ENCODE data around the gene FOSL2.
A peak's percentile ranks its signal among the peaks of the same experiment; 100 is the strongest.

The FOSL2 gene

DNA sequence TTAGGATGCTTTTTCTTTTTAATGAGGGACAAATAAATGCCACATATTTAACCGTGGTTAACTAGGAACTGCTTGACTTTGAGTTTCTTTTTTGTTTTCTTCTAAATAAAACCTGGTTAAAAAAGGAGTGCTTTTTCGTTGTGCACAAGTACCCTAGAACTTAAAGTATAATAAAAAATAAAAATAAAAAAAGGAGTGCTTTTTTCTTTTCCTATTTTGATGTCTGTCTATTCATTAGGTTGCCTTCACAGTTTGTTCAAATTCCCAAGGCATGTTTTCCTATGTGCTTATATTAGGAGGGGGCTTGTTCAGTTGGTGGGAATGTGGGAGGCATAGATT is 4.4 kb downstream of the FOSL2 start:
- no peak for DNase-seq

DNA sequence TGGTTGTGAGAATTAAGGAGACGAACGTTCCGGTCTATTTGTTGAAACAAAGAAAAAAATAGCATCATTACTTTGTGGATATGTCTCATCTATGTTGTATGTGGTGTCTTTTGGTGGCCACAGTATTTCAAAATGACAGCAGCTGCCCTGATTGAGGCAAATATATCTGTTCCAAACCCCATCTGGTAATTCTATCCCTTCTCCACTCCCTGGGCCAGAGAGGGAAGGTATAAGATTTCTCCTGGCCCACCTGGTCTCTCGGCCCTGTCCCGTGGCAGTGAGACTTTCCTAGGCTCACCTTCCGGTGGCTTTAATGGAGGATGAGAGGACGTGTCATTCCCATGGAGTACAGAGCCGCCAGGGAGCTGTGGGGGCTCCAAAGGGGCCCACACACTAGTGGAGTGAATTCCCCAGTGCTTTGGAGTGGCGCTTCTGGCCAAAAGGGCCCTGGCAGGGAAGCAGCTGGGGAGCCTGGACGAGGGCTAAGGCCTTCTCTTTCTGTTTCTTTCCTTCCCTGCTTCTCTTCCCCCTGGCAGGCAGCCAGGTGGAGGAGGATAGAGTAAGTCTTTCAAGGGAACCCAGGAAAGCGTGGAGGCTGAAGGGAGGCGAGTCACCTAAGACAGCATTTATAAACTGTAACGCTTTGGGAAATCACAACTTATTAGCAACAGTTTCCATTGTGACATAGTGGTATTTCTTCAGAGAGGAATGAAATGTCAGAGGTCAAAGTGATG is 5.6 kb downstream of the FOSL2 start:
- DNase-seq: no peak

DNA sequence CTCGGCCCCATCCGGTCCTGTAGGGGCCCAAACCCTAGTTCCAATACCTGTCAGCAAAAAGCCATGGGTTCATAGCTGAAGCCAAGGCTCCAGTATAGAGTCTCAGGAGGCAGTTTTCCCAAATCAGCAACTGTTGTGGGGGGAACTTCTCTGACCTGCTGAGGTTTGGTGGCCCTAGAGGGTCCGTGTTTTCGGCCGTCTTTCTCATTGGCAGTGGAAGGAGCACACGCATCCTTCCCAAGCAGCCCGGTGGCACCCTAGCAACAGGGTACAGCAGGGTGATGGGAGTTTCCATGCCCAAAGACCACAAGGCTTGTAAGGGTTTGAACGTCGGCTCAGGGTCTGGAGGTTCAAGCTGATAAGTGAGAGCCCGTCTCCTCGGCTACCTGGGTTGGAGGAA is 6.6 kb downstream of the FOSL2 start:
- DNase-seq: no peak

DNA sequence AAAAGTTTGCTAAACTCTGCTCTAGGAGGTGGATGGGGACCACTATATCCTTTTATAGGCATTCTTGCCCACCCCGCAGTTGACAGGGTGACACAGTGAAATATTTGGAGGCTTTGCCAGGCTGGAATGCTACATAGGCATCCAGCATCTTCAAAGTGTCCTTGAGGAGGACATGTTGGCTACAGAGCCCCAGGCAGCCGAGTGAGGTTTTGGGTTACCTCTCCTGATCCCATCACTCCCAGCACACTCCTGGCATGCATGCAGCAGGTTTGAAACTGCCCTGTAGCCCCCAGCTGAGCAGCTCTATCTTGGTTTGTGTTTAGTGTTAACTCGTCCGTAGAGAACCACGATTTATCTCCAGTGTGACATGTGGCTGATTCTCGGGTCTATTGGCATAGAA is 7.3 kb downstream of the FOSL2 start:
- no peak for DNase-seq

DNA sequence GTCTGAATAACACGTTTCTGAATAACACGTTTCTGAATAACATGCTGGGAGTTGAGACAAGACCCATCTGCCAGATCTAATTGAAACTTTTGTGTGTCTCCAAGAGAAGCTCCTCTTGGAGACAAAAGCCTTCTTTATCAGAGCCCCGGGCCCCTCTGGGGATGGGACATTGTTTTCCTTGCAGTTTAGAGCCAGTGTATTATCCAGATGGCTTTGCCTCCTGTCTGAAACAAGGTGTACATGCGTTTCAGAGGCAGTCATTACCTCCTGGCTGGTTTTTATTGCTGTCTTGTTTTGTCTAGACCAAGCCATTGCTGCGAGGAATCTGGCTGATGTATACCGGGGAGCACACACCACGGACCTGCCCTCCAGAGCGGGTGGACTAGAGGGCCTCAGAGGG is 7.8 kb downstream of the FOSL2 start:
- DNase-seq: no peak

DNA sequence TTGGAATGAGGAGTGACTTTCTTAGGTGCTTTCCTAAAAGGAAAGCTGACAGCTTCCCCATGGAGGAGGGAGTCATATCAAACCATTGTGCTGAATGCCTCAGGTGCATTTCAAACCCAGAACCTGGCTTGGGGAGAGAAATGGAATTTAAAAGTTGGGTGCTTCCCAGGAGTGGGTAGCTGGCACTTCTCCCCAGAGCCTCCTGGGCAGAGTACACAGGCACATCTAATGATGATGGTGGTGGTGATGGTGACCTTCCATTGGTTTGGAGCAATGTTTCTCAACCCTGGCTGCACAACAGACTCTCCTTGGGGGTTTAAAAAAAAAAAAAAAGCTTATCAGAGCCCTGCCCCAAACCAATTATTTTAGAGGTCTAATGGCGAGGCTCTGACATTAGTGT is 8.3 kb downstream of the FOSL2 start:
- DNase-seq: no peak

DNA sequence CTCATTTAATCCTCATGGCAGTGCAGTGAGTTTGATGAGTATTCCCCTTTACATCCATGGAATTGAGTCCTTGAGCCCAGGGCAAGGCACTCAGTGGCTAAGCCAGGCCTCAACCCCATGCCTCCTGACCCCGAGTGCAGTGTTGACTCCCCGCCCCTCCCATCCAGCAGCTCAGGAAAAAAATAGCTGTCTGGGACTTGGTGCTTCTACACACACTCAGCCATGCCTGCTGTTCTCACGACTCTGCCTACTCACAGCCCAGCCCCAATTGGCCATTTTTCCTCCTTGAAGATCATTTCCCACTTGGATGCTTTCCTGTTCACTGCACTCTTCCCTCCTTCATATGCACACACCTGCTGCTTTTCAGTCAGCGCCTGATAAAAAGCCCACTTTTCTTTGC is 8.8 kb downstream of the FOSL2 start:
- no peak for DNase-seq

DNA sequence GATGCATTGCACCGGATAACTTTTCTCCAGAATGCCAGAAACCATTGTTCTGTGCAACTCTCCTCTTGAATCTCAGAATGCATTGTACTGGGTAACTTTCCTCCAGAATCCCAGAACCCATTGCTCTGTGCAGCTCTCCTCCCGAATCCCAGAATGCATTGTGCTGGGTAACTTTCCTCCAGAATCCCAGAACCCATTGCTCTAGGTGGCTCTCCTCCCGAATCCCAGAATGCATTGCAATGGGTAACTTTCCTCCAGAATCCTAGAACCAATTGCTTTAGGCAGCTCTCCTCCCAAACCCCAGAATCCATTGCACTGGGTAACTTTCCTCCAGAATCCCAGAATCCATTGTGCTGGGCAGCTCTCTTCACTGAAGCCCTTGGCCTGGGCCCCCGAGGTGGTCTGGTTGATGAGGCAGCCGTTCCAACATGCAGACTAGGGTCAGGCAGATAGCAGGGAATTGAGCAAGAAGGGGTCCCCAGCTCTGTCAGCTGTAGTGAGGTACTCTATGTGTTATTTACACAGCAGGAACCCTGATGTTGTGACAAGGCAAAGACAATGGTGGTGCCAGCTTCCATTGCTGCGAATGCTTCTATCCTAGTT is 9.4 kb downstream of the FOSL2 start:
- no peak for DNase-seq

DNA sequence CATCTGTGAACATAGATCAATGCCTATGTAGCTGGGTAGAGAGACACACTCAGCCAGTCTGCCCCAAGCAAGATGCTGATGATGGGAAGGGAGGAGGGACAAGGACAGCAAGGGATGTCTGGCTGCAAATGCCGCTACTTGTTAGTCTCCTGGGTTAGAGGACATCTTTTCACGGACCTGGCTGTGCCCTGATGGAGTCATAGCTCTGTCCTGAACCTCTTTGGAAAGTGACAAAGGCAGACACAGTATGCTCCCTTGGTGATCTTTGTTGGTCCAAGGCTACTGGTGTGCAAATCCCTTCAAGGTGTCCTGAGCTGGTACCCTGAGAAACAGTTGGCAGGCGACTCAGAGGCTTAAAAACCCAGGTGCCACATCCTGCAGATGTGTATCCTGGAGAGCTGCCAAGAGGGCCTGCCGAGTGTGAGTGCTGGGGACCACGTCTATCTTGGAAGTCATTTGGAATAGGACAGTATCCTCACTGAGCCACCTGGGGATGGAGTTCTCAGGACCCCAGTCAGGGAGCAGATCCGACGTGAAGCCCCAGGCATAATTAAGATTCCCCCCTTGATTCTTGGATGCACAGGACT is 10.8 kb downstream of the FOSL2 start:
- peak; percentile 16 for DNase-seq

DNA sequence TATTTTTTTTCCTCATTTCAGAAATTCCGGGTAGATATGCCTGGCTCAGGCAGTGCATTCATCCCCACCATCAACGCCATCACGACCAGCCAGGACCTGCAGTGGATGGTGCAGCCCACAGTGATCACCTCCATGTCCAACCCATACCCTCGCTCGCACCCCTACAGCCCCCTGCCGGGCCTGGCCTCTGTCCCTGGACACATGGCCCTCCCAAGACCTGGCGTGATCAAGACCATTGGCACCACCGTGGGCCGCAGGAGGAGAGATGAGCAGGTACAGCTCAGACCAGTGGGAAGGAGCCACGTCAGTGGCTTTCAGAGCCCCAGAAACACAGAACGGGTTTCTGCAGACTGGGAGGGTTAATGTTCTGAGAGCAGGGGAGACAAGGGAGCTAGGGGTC is 11.4 kb downstream of the FOSL2 start:
- no peak for DNase-seq

DNA sequence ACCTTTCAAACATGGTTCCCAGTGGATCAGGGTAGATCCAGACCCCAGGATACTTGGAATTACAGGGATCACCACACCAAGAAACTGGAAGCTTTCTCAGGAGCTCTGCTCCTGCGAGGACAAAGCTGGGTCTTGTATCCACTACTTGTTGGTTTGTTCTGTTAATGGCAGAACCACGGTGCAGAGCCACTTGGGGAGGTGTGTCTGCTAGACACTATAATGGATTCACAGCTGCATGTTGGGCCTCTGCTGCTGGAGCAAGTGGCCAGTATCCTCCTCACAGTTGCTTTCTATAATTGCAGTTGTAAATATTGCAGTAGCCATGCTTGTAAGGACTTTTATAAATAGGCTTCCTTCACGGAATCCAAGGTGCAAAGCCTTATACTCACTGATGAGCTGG is 12.9 kb downstream of the FOSL2 start:
- DNase-seq: no peak

DNA sequence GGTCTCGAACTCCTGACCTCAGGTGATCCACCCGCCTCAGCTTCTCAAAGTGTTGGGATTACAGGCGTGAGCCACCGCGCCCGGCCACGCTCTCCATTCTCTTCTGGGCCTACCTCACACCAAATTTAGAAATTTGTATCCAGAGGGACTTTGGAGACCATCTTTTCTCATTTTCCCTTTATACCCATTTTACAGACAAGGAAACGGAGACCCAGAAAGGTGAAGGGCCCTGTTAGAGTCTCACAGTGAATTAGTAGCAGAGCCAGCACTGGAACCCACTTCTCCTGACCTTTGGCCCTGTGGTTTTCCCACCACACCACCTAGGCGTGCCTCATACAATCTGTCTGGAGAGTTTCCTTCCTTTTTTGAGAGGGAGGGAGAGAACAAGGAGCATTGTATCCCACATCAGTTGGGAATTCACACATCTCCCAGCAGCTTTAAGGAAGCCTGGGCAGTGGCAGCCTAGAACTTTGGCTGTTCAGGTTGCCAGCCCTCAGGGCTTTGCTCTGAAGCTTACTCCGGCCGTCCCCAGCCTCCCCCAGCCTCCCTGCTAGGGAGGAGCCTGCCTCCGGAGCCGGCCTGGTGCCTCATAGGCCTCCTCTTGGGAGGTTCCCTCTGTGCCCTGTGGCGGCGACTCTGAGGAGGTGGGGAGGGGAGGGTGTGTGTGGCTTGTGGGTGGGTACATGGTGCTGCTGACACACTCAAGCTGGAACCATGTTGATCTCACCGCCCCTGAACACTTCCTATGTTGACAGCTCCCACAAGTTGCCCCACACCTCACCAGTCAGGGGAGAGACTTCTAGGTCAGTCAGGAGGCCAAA is 13.8 kb downstream of the FOSL2 start:
- no peak for DNase-seq

DNA sequence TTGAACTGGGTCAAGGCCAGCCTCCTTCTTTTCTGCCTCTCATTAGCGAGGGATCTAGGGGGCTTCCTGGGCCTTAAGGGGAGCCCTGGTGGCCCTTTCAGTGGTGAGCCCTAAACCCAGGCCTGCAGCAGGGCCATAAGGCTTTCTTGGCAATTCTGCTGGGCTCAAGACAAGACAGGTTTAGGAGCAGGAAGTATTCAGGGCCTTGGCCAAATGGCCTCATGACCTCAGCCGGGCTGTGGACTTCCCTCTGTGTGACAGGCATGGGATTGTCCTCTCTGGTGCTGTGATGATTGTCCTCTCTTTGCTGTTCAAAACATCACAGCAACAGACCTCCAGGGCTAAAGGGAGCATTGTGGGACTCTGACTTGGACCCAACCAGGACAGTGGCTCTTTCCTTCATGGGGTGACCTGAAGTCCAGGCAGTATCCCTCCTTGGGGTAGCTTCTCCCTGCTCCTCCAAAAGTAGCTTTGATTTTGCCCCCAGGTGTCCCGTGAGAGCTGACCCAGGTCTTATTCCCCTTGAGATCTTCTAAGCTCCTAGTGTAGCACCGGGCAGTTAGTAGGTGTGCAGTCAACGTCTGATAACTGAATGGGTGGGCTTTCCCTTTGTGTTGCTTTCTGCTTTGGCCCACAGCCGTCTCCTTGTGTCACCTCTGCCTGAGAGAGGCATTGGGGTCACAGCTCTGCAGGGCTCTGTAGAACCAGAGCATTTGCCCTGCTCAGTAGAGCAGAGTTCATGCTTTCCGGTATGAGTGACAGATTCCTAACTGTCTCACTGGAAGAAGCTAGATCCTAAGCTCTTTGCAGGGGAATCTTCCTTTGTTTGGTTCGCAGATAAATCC is 14.7 kb downstream of the FOSL2 start:
- no peak for DNase-seq

DNA sequence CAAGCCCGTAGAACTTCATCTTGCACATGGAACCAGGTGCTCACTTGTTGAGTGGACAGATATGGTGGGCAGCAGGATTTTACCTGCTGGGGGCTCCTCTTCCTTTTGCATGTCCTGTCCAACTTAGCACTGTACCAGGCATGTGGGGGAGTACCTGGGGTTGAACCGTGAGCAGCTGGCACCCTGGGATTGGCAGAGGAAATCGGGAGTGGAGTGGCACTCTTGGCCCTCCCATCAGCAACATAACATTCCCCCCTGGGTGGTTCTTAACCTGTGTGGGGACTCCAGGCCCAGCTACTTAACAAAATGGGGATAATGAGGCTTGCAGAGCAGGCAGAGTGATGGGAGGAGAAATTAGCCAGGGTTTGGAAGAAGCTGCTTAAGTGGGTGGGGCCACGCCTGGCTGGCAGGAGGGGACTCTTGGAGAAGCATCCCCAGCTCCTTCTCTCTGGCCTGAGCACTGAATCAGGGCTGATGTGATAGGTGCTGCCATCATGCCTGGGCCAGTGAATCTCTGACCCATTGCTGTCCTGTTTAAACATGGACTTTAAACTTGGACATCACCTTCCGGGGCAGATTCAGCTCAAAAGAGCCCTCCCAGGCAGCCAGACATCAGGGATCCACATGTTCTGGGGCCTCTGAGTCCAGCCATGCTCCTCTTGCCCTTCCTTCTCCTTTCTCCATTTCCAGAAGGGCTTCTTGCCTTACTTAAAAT is 15.5 kb downstream of the FOSL2 start:
- DNase-seq: peak; percentile 42

DNA sequence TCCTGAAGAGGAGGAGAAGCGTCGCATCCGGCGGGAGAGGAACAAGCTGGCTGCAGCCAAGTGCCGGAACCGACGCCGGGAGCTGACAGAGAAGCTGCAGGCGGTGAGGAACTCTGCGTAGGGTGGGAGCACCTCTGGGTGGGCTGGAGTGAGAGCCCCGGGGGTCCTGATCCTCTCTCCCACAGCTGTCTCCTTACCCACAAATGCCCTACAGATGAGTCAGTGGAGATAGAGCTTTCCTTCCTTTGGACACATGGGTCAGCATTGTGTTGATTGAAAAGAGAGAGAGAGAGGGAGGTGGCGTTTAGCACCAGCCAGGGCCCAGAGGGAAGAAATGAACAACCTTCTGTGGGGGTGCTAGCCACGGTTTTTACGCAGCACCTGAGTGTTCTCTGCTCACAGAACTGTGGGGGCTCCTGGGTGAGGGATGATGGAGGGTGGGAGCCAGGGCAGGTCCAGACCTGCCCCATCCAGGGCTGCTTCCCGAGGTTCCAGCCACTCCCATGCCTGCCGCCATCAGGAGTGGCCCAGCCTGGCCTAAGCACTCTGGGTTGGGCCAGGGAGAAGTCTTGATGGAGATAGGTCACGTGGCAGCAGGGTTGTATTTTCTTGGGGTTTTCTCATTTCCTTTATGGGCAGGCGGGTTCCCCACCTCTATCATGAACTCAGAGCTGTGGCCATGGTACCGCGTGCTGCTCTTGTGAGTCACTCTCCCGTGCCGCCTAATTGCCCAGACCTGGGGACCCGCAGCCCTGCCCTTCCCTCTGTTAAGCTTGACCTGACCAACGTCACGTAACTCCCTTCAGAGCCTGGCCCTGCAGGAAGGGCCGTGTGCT is 16.3 kb downstream of the FOSL2 start:
- DNase-seq: no peak

DNA sequence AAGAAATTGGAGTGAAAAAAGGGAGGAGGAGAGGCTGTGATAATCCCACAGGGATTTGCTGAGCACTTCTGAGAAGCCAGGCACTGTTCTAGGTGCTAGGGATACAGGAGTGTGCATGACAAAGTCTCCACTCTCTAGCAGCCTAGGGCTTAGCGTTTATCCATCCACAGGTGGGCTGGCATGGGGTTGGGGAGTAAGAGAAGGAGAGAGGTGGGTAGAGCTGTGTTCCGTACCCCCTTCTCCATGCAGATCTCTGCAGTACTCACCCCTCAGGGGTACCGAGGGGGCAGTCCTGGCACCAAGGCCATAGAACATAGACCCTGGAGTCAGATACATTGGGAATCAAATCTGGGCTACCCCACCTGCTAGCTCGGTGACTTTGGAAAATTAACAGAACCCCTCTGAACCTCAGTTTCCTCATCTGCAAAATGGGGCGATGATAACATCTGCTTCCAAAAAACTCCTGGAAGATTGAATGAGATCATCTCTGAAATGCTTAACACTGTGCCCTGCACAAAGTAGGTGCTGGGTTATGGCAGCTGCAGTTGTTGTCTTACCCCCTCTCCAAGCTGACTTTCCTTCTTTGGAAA is 18.6 kb downstream of the FOSL2 start:
- DNase-seq: no peak

DNA sequence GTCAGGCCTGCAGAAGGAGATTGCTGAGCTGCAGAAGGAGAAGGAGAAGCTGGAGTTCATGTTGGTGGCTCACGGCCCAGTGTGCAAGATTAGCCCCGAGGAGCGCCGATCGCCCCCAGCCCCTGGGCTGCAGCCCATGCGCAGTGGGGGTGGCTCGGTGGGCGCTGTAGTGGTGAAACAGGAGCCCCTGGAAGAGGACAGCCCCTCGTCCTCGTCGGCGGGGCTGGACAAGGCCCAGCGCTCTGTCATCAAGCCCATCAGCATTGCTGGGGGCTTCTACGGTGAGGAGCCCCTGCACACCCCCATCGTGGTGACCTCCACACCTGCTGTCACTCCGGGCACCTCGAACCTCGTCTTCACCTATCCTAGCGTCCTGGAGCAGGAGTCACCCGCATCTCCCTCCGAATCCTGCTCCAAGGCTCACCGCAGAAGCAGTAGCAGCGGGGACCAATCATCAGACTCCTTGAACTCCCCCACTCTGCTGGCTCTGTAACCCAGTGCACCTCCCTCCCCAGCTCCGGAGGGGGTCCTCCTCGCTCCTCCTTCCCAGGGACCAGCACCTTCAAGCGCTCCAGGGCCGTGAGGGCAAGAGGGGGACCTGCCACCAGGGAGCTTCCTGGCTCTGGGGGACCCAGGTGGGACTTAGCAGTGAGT is 19.4 kb downstream of the FOSL2 start:
- no peak for DNase-seq

DNA sequence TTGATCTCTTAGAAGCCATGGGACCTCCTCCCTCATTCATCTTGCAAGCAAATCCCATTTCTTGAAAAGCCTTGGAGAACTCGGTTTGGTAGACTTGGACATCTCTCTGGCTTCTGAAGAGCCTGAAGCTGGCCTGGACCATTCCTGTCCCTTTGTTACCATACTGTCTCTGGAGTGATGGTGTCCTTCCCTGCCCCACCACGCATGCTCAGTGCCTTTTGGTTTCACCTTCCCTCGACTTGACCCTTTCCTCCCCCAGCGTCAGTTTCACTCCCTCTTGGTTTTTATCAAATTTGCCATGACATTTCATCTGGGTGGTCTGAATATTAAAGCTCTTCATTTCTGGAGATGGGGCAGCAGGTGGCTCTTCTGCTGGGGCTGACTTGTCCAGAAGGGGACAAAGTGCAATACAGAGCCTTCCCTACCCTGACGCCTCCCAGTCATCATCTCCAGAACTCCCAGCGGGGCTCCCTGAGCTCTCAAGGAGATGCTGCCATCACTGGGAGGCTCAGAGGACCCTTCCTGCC is 20.0 kb downstream of the FOSL2 start:
- DNase-seq: no peak

DNA sequence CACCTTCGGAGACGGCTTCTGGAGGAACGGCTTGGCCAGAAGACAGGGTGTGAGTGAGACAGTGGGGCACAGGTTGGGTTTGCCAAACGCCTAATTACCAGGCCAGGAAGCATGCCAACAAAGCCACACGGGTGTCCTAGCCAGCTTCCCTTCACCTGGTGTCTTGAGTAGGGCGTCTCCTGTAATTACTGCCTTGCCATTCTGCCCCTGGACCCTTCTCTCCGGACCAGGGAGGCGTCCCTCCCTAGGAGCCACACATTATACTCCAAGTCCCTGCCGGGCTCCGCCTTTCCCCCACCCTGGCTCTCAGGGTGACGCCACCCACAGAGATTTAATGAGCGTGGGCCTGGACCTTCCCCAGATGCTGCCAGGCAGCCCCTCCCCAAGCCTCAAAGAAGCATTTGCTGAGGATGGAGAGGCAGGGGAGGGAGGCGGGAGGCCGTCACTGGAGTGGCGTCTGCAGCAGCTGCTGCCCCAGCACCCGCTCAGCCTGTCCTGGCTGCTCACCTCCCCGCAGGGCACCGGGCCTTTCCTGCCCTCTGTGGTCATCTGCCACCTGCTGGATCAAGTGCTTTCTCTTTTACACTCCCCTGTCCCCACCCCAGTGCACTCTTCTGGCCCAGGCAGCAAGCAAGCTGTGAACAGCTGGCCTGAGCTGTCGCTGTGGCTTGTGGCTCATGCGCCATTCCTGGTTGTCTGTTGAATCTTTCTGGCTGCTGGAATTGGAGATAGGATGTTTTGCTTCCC is 20.7 kb downstream of the FOSL2 start:
- DNase-seq: peak; percentile 59
